BJ (cell line): ENCODE measurements around the gene CACNA1I. TPM values are rescaled to one million over a fixed set of nuclear protein-coding genes. Genes with fewer than 3 reads are reported as not detected.
A peak's percentile ranks its signal among the peaks of the same experiment; 100 is the strongest.

ENCODE experiments used
- CTCF ChIA-PET: fragments of 350-600 bp; formaldehyde crosslinking; extraction: SDS; loops from one replicate; lab custom pipeline; 2021; ENCODE audit warnings: antibody characterized with exemption, inconsistent platforms; lab: Yijun Ruan, JAX
- POLR2A ChIA-PET: fragments of 300-600 bp; sonication (Branson Sonifier 250); formaldehyde crosslinking; extraction: SDS; loops from one replicate; lab custom pipeline; 2021; ENCODE audit warnings: antibody characterized with exemption; lab: Charles Lee
- DNase-seq: peaks from one replicate; pipeline ENCODE4 v3.0.0-alpha.2; 2011; ENCODE audit warnings: low read depth
- H3K27me3 ChIP-seq: 2 replicates; pipeline ENCODE4 v1.6.0; 2011; ENCODE audit warnings: low read length; ENCODE audit not compliant: control insufficient read depth, insufficient read depth
- H3K36me3 ChIP-seq: 2 replicates; pipeline ENCODE4 v1.5.1; 2011; ENCODE audit warnings: low read length; ENCODE audit not compliant: control insufficient read depth, insufficient read depth
- H3K4me3 ChIP-seq: 2 replicates; pipeline ENCODE4 v1.5.1; 2011; ENCODE audit warnings: low read depth, mild to moderate bottlenecking, control low read depth, low read length
- CTCF ChIP-seq: IDR thresholded peaks from 2 replicates; pipeline ENCODE4 v1.5.1; 2011; ENCODE audit warnings: low read depth, mild to moderate bottlenecking, control low read depth, inconsistent platforms, low read length, moderate library complexity; ENCODE audit not compliant: insufficient read depth
- polyA plus RNA-seq: library from polyadenylated mRNA; depleted of rRNA; stranded (reverse); fragments of >200 nt; gene quantifications from 2 replicates; pipeline ENCODE4 v1.2.3, GENCODE V29; 2011

The CACNA1I gene
- polyA plus RNA-seq, 1 experiment = 0.01 TPM

DNA sequence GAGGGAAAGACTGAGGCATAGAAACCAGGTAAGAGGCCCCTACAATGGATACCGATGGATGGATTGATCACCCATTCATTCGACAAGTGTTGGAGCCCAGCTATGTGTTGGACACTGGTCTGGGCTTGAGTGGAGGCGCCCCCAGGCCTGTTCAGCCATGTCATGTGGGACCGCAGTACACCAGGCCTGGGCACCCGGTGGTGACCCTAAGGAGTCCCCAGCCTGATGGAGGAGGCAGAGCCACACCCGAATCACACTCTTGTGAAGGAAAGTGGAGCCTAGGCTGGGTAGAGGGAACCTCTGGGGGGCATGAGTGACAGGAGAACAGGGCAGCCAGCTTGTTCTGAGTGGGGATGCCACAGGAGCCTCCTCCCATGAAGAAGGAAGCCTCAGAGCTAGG lies 10.2 kb downstream of the CACNA1I start:
- ChIA-PET POLR2A (no interaction called here), CTCF (no interaction called here)
- H3K36me3 ChIP-seq = no peaks in the 10 kb centered on the region

GRCh38 chr22:39581303-39581702 lies 10.8 kb downstream of the CACNA1I start:
- Histone ChIP-seq H3K36me3 (no peaks in the 10 kb centered on the region), H3K4me3 (no peak overlapping the region), H3K27me3 (peaks cover 17% of the 10 kb centered on the region)
- ChIA-PET CTCF (no interaction called here), POLR2A (no interaction called here)
- no peak for DNase-seq
- no peak for TF ChIP-seq CTCF

More for the DNA sequence above, 10.2 kb downstream of the CACNA1I start:
- peaks cover 17% of the 10 kb centered on the region for H3K27me3 ChIP-seq
- DNase-seq = no peak
- TF ChIP-seq CTCF = no peak
- H3K4me3 ChIP-seq = no peak overlapping the region

DNA sequence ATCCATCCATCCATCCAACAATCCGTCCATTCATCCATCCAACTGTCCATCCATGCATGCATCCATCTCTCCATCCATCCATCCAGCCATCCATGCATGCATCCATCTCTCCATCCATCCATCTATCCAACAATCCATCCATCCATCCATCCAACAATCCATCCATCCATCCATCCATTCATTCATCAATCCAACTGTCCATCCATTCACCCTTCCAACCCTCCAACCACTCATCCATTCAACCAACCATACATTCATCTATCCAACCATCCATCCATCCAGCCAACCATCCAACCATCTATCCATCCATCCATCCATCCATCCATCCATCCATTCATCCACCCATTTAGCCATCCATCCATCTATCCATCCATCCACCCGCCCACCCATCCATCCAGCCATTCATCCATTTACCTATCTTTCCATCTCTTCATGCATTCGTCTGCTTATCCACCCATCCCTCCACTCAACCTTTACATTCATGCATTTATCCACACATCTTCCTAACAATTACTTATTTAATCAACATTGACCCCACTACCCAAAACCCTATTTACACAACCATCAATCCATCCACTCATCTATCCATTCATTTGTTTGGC lies 12.6 kb downstream of the CACNA1I start:
- no peak for TF ChIP-seq CTCF
- H3K27me3 ChIP-seq = peaks cover 16% of the 10 kb centered on the region
- CTCF ChIA-PET = no interaction called here
- H3K4me3 ChIP-seq = no peak overlapping the region
- H3K36me3 ChIP-seq = no peaks in the 10 kb centered on the region
- POLR2A ChIA-PET = no interaction called here
- DNase-seq = no peak

DNA sequence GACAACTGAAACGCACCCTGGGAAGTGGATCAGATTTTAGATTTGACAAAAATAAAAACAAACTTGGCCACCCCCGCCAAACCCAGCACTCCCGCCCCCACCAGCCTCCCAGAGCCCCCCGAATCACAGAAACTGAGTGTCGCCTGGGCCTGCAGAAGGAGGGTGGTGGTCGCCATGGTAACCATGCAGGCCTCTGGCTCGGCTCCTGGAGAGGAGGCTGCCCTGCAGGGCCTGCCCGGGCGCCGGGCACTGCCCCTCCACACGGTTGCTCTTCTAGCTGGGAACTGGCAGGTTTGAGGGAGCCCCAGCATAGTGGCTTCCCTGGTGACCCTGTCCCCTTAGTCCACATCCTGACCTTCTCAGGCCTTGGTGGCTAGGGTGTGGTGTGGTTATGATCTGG lies 19.3 kb downstream of the CACNA1I start:
- Histone ChIP-seq H3K4me3 (no peak overlapping the region), H3K36me3 (no peaks in the 10 kb centered on the region), H3K27me3 (no peaks in the 10 kb centered on the region; the same call in 1 of the 2 replicates)
- no peak for TF ChIP-seq CTCF
- ChIA-PET CTCF (interaction anchor here (1.0 kb wide), 1 partner anchor 435 kb away, joined by 3 read pairs; no protein-coding TSS in a partner anchor), POLR2A (no interaction called here)
- DNase-seq = no peak

DNA sequence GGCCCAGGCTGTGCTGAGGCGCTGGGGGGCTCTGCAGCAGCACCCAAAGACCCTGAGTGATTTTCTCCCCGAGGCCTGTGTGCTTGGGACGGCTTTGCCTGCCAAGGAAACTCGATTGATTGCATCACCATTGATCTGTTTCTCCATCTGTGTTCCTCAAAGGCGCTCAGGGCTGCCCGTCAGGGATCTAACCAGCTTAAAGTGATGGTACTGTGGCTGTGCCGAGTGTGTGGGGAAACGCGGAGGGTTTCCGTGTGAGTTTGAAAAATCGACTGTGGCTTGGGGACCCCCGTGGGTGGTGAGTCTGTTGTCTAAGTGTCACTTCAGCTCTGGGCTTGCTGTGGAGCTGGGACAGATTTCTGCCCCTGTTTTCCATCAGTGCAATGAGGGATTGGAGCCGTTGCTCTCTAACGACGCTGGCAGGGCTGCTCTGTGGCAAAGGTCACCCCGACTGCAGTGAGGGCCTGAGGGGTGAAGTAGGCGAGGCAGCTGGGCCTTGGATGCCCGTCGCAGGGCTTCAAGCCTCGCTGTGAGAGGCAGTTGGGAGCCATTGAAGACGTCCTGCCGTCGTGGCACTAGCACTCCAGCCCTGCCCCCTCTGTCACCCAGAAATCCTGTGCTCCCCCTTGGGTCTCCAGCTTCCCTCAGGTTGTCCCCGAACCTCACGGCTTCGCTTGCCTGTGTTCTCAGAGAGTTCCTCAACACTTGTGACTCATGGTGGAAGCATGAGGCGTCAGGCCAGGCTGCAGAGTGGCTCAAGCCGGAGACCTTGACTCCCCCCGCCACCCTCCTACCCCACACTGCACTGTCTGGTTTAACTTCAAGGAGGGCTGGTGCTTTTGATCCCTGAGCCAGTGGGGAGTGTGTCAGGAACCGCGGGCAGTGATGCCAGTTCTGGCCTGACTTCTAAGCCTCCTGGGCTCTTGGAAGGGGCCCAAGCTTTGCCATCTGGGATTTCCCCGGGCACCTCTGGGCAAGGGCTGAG lies 21.8 kb downstream of the CACNA1I start:
- DNase-seq = peak; percentile 21
- Histone ChIP-seq H3K27me3 (peaks cover 4% of the 10 kb centered on the region), H3K4me3 (no peak overlapping the region), H3K36me3 (no peaks in the 10 kb centered on the region)
- ChIA-PET CTCF (interaction anchor here (1.3 kb wide), 1 partner anchor 8 kb away, joined by 4 read pairs; no protein-coding TSS in a partner anchor), POLR2A (no interaction called here)
- TF ChIP-seq CTCF = no peak
